HG03097 (cell line): Measurements from ENCODE around the gene TMEM221.

Experiments
- ATAC-seq: cut with Tn5 transposase; IDR thresholded peaks from one replicate; pipeline ENCODE4 v1.9.1; 2021; ENCODE audit not compliant: unreplicated experiment, low FRiP score

Gene TMEM221

DNA sequence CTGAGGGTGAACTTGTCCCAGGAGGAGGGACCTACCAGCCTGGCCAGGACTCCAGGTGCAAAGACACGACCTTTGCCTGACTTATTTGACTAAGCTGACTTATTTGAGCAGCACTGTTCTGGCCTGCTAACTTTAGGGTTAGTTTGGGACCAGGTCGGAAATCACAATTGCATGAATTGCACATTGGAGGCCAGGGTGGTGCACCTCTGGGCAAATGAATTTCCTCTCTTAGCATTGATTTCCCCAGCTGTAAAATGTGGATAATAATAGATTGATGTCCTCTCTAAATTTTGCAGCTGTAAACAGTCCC is 41.6 kb downstream of the TMEM221 start:
- no peak for ATAC-seq

DNA sequence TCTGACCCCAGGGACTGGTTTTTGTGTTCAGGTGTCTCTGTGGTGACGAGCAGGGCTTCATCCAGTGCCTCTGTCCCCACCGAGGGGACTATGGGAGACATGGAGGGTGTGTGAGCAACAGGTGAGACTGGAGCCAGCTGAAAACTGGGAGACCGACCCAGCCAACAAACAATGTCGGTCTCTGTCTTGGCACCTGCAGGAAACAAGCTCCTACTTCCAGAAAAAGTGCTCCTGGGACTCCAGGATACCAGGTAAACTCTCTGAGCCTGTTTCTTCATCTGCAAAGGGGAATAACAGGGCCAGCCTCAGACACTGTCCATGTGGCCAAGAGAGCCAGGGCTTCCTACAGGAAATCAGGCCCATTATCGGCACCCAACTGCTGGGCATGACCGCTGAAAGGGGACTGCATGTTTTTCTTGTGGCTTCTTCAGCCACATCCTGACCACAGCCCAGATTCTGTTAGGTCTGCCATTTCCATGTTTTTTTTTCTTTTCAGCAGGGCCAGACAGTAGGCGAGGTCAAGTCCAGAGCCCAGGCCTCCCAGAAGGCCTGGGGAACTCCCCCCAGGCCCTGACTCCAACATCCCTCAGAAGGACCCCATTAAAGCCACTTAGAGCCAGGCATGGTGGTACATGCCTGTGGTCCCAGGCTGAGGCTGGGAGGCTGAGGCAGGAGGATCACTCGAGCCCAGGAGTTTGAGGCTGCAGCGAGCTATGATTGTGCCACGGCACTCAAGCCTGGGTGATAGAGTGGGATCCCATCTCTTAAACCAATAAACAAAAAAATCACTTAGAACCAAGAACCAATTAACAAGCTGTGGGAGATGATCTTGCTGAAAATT is 42.2 kb downstream of the TMEM221 start:
- no peak for ATAC-seq

DNA sequence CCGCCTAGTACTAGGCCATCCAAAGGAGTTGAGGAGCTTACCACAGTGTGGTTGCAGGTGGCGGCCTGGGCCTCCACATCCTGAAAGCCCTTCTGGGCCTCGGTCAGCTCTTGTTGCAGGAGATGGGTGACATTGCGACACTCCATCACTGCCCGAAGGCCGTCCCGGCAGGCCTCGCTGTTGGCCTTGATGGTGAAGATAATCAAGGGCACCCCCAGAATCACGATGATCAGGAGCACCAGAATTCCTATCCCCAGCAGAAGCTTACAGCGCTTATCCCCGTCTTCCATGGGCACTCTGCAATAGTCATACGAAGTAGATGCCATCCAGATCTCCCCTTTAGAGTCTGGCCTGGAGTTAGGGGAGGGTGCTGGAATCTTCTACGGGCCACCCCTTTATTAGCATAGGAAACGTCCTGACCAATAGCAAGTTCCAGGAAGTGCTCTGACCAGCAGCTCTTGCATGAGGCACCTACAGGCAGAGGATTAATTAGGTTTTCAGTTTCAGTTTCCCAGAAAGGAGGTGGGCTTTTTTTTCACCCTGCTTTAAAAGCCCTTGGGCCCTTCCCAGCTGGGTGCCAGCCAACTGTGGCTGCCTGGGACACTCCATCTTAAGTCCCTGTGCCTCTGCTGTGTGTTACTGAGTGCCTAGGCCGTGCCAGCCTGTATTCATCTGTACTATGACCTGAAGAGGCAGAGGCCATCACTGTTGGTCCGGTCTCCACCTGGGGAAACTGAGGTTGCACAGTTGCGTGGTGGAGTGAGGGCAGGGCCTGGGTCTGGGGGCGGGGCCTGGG is 43.0 kb downstream of the TMEM221 start, which contains the start of gene BST2:
BST2 (minus strand) TSS at position 381 of the 796 bp plus-strand sequence; CDS start at position 326, 55 bp downstream.
- ATAC-seq = peak; percentile 58

DNA sequence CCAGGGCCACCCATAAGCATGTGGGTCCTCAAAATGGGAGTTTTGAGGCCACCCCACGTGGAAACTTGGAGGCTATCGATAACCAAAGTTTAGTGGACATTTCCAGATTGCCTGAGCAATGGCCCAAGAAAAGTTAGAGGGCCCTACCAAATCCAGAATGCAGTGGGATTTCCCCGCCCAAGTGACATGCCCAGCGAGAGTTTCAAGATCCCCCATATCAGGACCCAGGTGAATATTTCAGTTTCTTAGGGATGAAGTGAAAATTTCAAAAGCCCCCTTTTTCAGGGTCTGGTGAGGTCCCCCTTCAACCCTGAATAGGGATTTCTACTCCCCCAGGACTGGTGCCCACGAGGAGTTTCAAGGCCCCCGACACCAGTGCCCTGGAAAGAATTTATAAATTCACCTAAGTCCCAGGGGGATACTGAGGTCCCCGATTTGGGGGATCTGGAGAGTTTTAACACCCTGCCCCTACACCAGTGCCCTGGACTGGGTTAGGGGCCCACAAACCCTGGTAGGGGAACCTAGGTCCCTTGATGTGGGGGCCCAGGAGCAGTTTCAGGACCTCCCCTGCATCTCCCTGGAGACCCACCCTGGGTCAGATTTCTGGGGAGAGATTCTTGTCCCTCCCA is 43.7 kb downstream of the TMEM221 start:
- no peak for ATAC-seq

DNA sequence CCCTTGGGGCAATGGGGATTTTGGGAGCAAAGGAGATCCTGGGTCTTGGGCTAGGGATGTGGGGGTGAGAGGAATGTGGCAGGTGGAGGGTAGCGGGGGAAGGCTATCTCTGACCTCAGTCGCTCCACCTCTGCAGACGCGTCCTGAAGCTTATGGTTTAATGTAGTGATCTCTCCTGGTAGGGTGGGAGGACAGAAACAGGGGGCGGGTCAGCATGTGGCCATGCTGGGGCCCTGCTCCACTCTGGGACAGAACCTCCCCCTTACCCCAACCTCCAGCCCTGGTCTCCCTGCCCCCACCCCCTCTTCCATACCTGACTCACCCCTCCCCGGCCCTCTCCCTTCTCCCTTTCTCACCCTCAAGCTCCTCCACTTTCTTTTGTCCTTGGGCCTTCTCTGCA is 44.5 kb downstream of the TMEM221 start:
- no peak for ATAC-seq

DNA sequence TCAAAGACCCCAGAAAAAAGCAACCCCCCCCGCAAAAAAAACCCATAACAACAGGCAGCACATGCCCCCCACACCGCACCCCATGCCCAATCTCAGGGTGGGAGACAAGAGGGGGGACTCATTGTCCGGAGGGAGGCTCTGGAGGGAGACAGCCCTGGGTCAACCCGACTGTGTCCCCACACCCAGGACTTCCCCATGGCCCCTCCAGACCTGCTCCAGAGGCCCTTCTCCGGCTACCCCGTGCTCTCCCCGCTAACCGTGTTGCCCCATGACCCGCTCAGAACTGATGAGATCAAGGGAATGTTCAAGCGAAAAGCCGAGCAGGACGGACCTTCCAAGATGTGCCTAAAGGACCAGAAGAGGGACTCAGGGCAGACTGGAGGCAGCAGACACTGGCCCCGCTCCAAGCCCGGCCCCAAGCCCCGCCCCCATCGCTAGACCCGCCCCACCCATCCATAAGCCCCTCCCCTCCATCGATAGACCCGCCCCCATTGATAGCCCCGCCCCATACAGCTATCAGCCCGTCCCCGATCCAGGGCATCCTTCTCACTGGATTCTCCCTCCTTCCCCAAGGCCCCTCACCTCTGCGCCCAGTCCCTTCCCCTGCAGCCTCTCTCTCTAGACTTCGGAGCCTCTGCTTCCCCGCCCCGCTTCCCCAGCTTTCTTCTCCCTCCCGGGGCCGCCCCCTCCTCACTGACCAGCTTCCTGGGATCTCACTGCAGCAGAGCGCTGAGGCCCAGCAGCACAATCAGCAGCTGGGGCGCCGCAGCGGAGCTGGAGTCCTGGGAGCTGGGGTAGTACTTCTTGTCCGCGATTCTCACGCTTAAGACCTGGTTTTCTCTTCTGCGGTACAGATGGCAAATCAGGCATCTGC is 45.2 kb downstream of the TMEM221 start:
- ATAC-seq = no peak

DNA sequence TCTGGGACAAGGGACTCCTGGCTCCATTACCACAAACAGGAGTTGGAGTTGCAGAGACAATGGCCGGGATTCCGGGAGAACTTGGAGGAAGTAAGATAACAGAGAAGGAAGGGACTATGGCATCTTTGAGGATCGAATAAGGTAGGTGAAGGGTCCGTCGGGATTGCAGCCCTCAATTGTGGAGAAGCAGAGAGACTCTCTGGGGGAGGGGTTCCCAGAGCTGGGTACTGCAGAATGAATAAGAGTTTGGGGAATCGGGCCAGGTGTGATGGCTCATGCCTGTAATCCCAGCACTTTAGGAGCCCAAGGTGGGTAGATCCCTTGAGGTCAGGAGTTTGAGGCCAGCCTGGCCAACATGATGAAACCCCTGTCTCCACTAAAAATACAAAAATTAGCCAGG is 46.8 kb downstream of the TMEM221 start:
- ATAC-seq = no peak

DNA sequence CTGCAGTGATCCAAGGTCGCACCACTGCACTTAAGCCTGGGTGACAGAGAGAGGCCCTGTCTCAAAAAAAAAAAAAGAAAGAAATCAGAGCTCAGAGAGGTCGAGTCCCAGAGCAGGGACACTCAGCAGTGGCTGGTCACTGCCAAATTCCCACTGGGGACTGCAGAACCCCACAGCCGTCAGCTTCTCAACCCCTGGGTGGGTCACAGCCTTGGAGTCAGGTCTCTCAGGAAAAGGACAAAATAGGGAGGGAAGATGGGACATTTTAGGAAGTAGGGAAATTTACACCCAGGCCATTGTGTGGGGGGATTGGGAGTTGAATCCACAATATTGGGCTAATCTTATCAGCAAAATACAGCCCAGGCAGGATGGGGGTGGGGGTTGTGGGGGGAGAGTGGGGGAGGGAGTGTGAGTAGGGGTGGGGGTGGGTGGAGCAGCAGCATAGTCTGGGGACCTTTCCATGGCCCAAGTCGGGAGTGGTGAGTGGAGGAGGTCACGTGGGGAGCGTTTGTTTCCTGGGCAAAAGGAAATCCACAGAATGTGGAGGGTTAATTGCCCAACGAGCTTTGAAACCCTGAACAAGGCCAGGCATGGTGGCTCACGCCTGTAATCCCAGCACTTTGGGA is 49.5 kb downstream of the TMEM221 start:
- no peak for ATAC-seq

DNA sequence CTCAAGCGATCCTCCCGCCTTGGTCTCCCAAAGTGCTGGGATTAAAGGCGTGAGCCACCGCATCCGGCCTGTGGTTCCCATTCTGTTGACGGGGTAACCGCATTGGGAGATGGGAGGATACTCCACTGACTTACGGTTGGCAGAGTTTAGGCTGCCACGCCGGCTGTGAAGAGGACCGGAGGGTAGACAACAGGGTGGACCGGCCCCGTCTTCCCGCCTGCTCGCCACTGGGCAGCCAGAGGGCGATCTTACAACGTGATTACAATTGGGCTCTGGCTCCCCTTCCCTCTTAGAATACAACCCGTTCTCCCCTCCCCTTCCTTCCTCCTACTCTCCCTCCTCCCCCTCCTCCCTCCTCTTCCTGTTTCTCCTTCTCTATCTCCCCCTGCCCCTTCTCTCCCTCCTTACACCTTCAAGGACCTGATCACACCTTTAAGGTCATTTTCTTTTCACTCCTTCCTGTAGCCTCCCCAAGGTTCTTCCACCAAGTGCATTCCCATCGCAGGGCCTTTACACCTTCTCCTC is 53.5 kb downstream of the TMEM221 start:
- no peak for ATAC-seq

DNA sequence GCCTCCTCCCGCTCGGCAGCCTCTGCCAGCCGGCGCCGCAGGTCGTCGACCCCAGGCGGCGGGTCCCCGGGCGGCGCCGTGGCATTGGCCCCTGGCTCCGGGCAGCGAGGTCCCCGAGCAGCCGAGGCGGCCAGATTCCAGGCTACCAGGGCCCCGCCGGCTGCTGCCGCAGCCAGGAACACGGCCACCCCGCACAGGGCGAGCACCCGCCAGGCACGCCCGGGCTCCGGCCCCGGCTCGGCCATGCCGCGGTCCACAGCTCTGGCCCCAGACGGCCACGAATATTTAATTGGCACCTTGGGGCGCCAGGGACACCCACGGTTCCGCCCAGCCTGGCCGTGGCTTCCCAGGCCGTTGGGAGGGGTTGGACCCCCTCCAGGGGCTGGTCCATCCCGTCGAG is 54.6 kb downstream of the TMEM221 start, which contains the start of gene CCDC194:
CCDC194 (minus strand) TSS at position 283 of the 400 bp plus-strand sequence; CDS start at position 245, 38 bp downstream.
- ATAC-seq = no peak

DNA sequence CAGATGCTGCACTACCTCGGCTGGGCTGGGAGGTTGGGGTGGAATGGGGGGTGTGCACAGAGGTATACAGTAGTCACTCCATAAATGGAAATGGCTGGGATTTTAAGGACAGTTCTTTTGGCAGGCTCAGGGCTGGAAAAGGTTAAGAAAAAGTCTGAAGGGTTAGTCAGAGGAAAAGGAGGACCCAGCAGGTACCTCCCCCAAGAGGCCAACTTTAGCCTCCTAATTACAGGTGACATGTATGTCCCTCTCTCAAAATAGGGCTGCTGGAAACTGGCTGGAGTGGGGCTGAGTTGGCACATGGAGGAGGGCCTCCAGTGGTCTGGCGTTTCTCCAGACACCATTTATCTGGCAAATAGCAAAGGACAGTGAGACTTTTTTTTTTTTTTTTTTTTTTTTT is 55.5 kb downstream of the TMEM221 start:
- ATAC-seq = no peak

DNA sequence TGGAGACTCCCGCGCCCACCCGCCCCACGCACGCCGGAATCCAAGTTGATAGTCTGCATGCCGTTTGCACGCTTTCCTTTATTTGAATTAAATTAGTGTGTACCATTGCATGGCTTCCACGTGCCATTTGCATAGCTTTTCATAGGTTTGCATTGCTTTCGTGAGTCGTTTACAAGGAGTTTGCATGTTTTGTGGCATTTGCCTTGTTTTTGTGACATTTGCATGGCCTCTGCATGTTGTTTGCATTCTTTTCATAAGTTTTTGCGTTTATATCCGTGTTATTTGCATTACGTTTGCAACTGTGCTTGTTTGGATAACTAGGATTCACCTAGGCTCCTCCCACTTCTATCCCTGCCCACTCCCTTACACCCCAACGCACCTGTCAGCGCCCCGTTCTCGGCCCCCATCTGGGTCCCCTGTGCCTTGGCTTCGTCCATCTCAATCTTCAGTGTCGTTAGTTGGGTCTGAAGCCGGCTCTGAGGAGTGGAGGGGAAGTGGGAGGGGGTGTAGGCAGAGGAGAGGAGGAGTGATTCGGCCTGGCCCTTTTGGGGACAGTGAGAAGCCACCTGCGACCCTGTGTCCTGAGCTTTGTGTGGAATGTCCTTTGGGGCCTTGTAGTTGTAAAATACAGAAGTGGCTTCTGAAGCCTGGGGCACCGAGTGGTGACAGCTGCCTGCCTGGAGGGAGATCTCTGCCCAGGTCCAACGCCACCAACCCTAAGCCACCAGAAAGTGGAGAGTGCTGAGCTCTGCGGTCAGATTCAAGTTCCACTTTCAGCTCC is 56.9 kb downstream of the TMEM221 start:
- ATAC-seq = peak; percentile 8

DNA sequence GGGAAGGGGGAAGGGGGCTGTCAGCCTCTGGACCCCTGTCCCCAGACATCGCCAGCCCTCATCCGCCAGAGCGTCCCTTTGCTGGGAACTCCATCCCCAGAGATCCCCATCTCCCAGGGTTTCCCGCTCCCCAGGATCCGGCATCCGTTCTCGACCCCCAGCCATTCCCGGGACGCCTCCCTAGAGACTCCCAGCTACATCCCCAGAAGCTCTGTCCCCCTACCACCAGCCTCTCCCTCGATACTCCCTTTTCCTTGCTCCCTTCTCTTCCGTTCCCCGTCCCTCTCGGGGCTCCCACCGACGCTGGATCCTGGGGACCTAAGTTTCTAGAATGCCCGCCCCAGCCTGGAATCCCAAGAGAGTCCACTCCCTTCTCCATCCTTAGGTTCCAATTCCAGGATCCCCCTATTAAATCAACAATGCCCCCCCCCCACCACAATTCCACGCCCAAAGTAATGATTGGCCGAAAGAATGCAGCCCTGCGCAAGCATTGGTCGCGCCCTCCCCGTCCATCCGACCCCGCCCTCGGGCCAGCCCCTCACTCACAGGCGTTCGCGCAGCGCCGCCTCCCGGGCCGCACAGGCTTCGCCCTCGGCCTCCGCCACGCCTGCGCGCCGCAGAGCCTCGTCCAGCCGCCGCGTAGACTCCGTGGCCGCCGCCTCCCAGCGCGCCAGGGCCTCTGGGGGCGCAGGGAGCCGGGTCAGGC is 57.6 kb downstream of the TMEM221 start:
- peak; percentile 80 for ATAC-seq

DNA sequence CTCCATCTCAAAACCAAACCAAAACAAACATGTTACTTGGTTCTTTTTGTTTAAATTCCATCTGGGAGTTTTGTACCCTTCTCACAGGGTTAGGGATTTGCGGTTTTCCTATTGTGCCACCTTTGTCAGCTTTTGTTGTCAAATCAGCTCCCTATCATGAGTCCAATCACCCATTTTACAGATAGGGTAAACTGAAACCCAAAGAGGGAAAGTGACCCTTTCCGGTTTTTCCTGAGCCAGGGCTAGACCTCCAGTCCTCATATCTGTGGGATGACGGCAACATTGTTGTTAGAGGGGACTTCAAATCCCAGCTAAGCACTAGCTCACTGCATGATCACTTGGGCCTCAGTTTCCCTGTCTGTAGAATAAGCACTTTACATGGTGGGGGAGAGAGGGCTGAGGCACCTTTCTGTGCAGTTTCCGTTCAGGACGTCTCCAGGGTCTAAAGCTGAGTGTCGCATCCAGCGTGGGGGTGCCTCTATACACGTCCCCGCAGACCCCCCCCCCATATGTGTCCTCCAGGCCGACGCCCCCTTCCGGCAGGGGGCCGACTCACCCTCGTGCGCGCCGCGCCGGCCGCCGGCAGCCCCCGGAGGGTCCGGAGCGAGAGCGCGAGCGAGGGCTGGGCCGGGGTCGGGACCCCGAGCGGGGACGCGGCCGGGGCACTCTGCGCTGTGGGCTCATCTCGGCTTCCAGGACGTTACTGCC is 58.4 kb downstream of the TMEM221 start:
- ATAC-seq = no peak

DNA sequence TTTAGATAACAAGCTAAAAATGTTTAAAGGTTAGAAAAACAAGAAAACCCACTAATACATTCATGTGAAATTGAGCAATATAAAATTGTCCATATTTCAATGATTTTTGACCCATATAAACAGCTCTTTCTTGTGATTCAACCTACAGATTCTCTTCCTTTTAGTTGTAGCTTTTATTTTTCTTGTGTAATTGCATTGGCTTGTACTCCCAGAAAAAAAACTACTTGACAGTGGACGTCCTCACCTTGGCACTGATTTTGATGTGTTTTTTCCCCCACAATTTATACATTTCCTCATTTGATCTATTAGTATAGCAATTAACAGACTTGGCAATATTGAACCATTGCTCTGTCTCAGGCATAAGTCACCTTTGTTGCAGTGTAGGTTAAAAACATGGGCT is 59.2 kb downstream of the TMEM221 start:
- ATAC-seq = no peak

DNA sequence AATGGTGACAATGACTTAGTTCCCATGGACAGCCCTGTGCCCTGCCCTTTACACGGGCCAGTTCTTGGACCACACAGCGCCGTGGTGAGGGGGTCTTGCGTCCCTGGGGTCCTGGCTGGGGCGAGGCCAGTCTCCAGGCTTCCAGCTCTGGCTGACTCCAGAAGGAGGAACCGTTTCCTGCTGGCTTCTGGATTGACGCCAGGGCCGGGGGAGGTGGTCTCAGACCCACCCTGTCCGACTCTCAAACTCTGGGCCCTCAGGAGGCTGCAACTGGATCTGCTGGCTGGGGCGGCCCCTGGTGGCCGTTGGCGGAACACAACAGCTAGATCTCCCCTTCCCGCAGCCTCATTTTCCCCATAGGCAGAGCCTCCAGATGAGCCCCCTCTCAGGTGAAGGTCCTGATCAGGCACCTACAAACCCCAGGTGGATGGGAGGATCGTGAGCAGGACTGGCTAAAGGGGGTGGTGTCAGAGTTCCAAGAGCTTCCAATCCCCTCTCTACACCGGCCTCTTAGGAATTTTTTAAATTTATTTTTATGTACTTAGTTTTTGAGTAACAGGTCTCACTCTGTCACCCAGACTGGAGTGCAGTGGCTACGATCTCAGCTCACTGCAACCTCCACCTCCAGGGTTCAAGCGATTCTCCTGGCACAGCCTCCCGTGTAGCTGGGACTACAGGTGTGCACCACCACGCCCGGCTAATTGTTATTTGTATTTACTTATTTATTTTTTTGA is 62.4 kb downstream of the TMEM221 start:
- no peak for ATAC-seq
